ENCODE data around the gene SELENOO. TPM values are rescaled to one million over a fixed set of nuclear protein-coding genes. Genes with fewer than 3 reads are reported as not detected.

Gene SELENOO
- total RNA-seq, 1 experiment from 2014 or later, result 29.6 TPM

DNA sequence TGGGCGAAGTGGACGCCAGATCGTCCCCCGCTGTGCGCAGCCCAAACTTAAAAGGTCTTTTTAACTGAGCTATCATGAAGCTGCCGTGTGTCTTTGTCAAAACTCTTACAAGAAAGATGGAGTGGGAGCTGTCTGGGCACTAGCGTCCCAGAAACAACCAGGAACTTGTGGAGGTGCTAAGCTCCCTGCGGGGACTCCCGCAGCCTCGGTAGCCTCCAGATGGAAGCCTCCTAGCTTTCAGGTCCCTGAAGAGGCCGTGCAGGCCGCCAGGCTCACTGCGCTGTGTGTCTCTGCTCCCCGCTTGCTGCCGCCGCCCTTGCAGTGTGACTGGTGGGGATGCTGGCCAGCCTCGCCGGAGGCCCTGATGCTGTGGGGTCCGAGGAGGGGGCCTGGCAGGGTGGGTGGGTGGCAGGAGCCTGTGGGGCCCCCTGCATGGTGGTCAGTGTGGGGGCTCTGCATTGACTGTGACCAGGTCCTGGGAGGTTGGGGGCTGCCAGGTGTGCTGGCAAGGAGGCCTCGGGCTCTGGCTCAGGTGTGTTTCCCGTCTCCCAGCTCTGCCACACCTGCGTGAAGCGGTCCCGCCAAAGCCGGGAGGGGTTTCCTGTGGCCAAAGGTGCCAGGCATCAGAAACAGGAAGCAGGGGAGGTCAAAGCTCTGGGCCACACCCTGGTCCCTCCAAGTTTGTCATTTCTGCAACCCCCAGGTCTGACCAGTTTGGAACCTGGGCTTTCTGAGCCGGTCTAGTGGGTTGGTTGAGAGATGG lies 13.9 kb upstream of the SELENOO start:
- Histone ChIP-seq H3K9me2 (ENCODE audit: insufficient read depth) (no peaks in the 10 kb centered on the region), H3K36me3 (ENCODE audit: control insufficient read depth in 1 of 2, insufficient read depth in 2 of 2, low read length in 2 of 2) (no peaks in the 10 kb centered on the region), H2AFZ (ENCODE audit: low read depth, low read length, poor library complexity, severe bottlenecking) (no peak overlapping the region), H3K4me2 (ENCODE audit: low read length) (peak overlapping the region; percentile 93), H3K4me3 (replicated peaks in 1 of 2; ENCODE audit: low read depth in 1 of 2, low read length in 2 of 2) (peak overlapping the region; percentile 74 to 85), H4K20me1 (ENCODE audit: insufficient read depth) (peaks cover 6% of the 10 kb centered on the region; the same call in 1 of the 2 replicates), H3K79me2 (ENCODE audit: insufficient read depth, low read length) (peaks cover 58% of the 10 kb centered on the region), H3K27ac (ENCODE audit: low read depth, low read length) (peak overlapping the region; percentile 81), H3K4me1 (ENCODE audit: control insufficient read depth in 1 of 2, insufficient read depth in 2 of 2, low read length in 2 of 2) (peaks cover 35 to 60% of the 10 kb centered on the region in 2 experiments), H3K9ac (ENCODE audit: low read length) (peak overlapping the region; percentile 90), H3K9me3 (ENCODE audit: control insufficient read depth in 1 of 2, insufficient read depth in 1 of 2, low read depth in 1 of 2, low read length in 2 of 2) (no peaks in the 10 kb centered on the region), H3K27me3 (ENCODE audit: insufficient read depth, low read length) (no peaks in the 10 kb centered on the region)
- ATAC-seq (no peak), DNase-seq (ENCODE audit: low read depth, low spot score) (no peak)
- ChIA-PET CTCF (interaction anchor here (0.9 kb wide), 1 partner anchor 38 kb away, joined by 3 read pairs; no protein-coding TSS in a partner anchor), POLR2A (no interaction called here), RAD21 (ENCODE audit: low non-redundant PET in 1 of 2, low total read pairs in 2 of 2, uncharacterized antibody in 2 of 2, unreplicated experiment in 2 of 2) (no interaction called here)
- BruUV-seq (replicated peaks), result no TSS peak
- TF ChIP-seq ELF1 (IDR thresholded peaks at IDR 0.05; ENCODE audit: borderline replicate concordance, low read depth) (no peak), YY1 (IDR thresholded peaks at IDR 0.05; ENCODE audit: extremely low read depth, insufficient replicate concordance, low read depth, low read length) (no peak), JUND (IDR thresholded peaks at IDR 0.05) (no peak), RAD21 (IDR thresholded peaks at IDR 0.05; ENCODE audit: low read depth) (no peak), EZH2 (IDR thresholded peaks at IDR 0.05) (no peak)
- intact Hi-C loops (cut with micrococcal nuclease), result no loop called here

DNA sequence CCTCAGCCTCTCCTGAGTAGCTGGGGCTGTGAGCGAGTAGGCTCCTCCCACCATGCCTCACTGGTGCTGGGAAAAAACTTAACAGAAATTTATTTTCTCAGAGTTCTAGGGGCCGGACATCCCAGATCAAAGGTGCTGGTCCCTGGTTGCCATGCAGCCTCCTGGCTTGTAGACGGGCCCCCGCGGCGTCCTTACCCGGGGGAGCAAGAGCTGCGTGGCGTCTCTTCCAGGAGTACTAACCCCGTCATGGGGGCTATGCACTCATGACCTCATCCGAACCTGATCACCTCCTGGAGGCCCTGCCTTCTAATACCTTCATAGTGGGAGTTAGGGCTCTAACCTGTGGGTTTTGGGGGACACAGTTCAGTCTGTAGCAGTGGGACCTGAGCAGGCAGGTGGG lies 12.5 kb upstream of the SELENOO start:
- H3K4me1 ChIP-seq (ENCODE audit: control insufficient read depth in 1 of 2, insufficient read depth in 2 of 2, low read length in 2 of 2), result peaks cover 35 to 59% of the 10 kb centered on the region in 2 experiments
- H3K27ac ChIP-seq (ENCODE audit: low read depth, low read length), result no peak overlapping the region; the same call in 1 of the 2 replicates
- intact Hi-C loops (cut with micrococcal nuclease), result no loop called here
- H3K9ac ChIP-seq (ENCODE audit: low read length), result no peak overlapping the region
- peaks cover 6% of the 10 kb centered on the region; the same call in 1 of the 2 replicates for H4K20me1 ChIP-seq (ENCODE audit: insufficient read depth)
- ChIA-PET CTCF (no interaction called here), RAD21 (ENCODE audit: low non-redundant PET in 1 of 2, low total read pairs in 2 of 2, uncharacterized antibody in 2 of 2, unreplicated experiment in 2 of 2) (no interaction called here), POLR2A (no interaction called here)
- TF ChIP-seq, protein P1, sequence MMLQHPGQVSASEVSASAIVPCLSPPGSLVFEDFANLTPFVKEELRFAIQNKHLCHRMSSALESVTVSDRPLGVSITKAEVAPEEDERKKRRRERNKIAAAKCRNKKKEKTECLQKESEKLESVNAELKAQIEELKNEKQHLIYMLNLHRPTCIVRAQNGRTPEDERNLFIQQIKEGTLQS (IDR thresholded peaks at IDR 0.05), result no peak
- TF ChIP-seq SRF (IDR thresholded peaks at IDR 0.05; ENCODE audit: low read depth), result no peak
- TF ChIP-seq ZNF274 (IDR thresholded peaks at IDR 0.05; ENCODE audit: low read depth, low read length), result no peak
- no peak for TF ChIP-seq TCF7L2 (IDR thresholded peaks at IDR 0.05; ENCODE audit: borderline replicate concordance, extremely low read depth, insufficient read depth, insufficient read length)
- TF ChIP-seq YY1 (IDR thresholded peaks at IDR 0.05; ENCODE audit: extremely low read depth, insufficient replicate concordance, low read depth, low read length), result no peak
- TF ChIP-seq SIN3A (IDR thresholded peaks at IDR 0.05; ENCODE audit: low read depth), result no peak
- TF ChIP-seq, protein P2, sequence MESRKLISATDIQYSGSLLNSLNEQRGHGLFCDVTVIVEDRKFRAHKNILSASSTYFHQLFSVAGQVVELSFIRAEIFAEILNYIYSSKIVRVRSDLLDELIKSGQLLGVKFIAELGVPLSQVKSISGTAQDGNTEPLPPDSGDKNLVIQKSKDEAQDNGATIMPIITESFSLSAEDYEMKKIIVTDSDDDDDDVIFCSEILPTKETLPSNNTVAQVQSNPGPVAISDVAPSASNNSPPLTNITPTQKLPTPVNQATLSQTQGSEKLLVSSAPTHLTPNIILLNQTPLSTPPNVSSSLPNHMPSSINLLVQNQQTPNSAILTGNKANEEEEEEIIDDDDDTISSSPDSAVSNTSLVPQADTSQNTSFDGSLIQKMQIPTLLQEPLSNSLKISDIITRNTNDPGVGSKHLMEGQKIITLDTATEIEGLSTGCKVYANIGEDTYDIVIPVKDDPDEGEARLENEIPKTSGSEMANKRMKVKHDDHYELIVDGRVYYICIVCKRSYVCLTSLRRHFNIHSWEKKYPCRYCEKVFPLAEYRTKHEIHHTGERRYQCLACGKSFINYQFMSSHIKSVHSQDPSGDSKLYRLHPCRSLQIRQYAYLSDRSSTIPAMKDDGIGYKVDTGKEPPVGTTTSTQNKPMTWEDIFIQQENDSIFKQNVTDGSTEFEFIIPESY (IDR thresholded peaks at IDR 0.05; ENCODE audit: extremely low read depth, insufficient replicate concordance, low read length), result no peak
- ATAC-seq (no peak), DNase-seq (ENCODE audit: low read depth, low spot score) (no peak)
- H3K4me2 ChIP-seq (ENCODE audit: low read length), result no peak overlapping the region
- peaks cover 0 to 5% of the 10 kb centered on the region in 2 experiments; a peak in 1 of 4 replicates for H3K36me3 ChIP-seq (ENCODE audit: control insufficient read depth in 1 of 2, insufficient read depth in 2 of 2, low read length in 2 of 2)
- H3K27me3 ChIP-seq (ENCODE audit: insufficient read depth, low read length), result no peaks in the 10 kb centered on the region
- H2AFZ ChIP-seq (ENCODE audit: low read depth, low read length, poor library complexity, severe bottlenecking), result no peak overlapping the region
- no peak overlapping the region for H3K4me3 ChIP-seq (replicated peaks in 1 of 2; ENCODE audit: low read depth in 1 of 2, low read length in 2 of 2)
- H3K9me3 ChIP-seq (ENCODE audit: control insufficient read depth in 1 of 2, insufficient read depth in 1 of 2, low read depth in 1 of 2, low read length in 2 of 2), result no peaks in the 10 kb centered on the region
- H3K79me2 ChIP-seq (ENCODE audit: insufficient read depth, low read length), result peaks cover 72% of the 10 kb centered on the region
- TSS peak; percentile 6 for BruUV-seq (replicated peaks)
- H3K9me2 ChIP-seq (ENCODE audit: insufficient read depth), result no peaks in the 10 kb centered on the region

All from HCT116 (cell line).